ENCODE results near the gene SREBF1.

Gene SREBF1

DNA sequence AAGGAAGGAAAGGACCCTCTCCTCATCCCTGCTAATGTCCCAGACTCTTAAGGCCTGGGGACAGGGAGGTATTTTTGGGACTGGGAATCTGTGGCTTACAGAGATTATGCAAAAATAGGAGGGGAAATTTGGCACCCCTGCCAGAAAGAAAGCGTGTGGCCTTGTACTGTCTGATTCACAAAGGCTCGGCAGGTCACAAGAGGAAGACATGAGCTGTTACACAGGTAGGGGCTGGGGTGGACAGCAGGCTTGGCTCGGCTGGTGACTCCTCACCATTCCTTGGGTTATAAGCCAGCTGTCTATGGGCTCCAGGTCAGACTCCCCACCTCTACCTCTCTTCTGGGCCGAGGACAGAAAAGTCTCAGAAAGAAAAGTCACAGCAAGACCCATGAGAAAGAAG is 20.7 kb upstream of the SREBF1 start:
- DNase-seq (ENCODE audit: low spot score), result no peak

- no peak for DNase-seq (ENCODE audit: low spot score)
These were observed 19.6 kb upstream of the SREBF1 start for GRCh38 chr17:17856386-17856785.

GRCh38 chr17:17855976-17856375 is 19.2 kb upstream of the SREBF1 start:
- DNase-seq (ENCODE audit: low spot score), result no peak

- no peak for DNase-seq (ENCODE audit: low spot score)
These were observed 17.1 kb upstream of the SREBF1 start for GRCh38 chr17:17853811-17854447.

GRCh38 chr17:17852930-17853329 is 16.1 kb upstream of the SREBF1 start:
- DNase-seq (ENCODE audit: low spot score), result no peak

DNA sequence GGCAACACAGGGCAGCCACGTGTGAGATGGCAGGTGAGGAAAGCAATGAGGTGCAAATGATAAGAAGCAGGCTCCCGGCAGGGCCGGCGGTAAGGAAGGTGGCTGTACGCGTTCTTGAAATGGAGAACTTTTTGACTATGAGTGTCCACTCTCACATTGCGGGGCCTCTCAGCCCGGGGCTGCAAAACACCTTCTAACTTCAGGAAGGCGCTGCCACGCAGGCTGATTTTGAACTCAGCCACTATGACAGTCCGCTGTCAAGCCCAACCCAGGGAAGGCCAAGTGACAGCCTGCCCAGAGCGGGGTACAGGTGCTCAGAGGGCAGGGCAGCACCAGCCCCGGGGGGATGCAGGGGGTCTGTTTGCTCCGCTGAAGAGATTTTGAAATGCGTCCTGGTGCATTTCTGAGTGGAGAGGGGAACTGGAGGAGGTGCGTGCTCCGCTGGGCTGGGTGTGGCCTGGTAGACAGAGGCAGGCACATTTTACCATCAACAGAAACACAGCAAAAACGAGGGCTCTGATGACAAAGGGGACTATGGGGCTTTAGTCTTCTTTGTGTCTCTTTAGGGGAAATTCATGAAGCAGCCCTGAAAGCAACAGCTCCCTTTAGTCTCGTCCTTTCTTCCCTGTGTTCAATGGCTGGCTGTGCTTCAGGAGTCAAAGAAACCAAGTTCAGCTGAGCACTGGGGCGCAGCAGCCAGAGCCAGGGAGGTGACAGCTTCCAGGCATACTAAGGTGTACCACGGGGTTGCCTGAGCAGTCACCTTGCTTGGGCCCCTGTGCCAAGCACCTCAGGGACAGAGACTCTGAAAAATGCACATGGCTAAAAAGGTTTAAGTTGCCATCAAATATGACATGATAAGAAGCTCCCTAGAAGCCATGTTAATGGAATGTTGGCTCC is 14.6 kb upstream of the SREBF1 start:
- DNase-seq (ENCODE audit: low spot score), result no peak

- no peak for DNase-seq (ENCODE audit: low spot score)
These were observed 13.1 kb upstream of the SREBF1 start for GRCh38 chr17:17849845-17850373.

DNA sequence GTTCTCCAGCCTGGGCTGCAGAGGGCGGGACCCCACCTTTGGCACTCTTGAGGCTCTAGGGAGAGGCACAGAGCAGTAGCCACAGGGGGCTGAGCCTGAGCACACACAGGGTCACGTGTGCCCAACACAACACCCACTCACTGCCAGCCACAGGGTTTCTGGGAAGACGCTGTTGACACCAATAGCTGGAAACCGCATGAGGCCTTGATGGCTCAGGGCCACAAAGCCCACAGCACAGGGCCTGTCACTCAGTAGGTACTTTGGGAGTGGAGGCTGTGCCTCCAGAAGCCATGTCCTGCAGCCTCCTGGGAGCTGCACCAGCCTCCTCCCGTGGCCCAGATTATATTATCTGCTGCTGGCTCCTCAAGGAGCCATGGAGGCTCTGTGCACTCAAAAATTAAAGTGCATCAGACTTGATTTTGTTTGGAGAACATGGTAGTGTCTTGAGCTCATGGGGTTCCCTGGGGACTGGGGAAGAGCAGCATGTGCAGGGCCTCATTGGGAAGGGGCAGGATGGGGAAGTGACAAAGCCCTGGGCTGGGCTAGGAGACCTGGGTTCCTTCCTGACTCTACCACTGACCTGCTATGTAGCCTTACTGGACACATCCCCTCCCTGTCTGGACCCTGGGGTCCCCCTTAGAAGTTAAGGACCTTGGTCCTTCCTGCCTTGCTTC is 12.5 kb upstream of the SREBF1 start:
- no peak for DNase-seq (ENCODE audit: low spot score)

GRCh38 chr17:17848311-17849082 is 11.7 kb upstream of the SREBF1 start:
- DNase-seq (ENCODE audit: low spot score), result no peak

GRCh38 chr17:17847726-17848125 is 10.9 kb upstream of the SREBF1 start:
- DNase-seq (ENCODE audit: low spot score), result no peak

DNA sequence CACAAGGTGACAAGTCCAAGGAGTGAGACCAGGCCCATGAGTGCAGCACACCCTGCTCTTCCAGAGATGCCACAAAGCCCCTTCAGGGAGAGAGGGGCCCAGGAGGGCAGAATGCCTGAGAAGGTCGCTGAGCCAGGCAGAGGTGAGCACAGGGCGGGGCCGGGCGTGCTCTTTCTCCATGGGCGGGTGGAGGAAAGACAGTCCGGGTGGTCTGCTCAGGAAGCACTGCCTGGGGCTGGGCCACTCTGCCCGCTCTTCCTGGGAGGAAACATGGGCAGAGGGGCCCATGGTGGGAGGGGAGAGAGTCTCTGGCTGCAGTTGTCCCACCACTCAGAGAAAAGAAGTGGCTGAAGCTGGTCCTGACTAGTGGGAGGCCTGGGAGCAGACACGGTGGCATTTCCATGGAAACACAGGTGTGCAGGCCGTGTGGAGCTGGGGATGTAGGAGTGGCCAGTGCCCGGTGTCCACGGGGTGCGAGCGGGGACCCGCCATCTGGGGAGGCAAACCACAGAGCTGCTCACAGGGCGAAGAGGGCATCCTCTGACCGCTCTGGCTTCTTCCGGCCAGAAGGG is 10.4 kb upstream of the SREBF1 start:
- DNase-seq (ENCODE audit: low spot score), result no peak

DNA sequence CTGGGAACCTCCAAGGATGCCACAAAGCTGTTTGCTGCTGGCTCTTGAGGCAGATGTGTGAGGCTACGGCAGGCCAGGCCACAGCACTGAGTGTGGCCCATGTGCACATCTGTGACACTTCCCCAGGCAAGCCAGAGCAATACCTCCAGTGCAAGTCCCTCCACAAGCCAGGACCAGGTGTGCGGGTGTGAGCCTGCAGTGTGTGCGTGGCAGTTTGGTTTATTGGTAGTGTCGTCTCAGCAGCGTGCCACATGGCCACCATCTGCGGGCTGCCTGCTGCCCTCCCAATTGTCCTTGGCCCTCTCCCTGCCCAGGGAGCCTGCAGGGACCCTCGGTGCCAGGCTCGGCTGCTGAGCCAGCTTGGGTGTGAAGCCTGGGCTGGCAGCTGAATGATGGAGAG is 9.9 kb upstream of the SREBF1 start:
- no peak for DNase-seq (ENCODE audit: low spot score)

GRCh38 chr17:17846003-17846402 is 9.2 kb upstream of the SREBF1 start:
- no peak for DNase-seq (ENCODE audit: low spot score)

DNA sequence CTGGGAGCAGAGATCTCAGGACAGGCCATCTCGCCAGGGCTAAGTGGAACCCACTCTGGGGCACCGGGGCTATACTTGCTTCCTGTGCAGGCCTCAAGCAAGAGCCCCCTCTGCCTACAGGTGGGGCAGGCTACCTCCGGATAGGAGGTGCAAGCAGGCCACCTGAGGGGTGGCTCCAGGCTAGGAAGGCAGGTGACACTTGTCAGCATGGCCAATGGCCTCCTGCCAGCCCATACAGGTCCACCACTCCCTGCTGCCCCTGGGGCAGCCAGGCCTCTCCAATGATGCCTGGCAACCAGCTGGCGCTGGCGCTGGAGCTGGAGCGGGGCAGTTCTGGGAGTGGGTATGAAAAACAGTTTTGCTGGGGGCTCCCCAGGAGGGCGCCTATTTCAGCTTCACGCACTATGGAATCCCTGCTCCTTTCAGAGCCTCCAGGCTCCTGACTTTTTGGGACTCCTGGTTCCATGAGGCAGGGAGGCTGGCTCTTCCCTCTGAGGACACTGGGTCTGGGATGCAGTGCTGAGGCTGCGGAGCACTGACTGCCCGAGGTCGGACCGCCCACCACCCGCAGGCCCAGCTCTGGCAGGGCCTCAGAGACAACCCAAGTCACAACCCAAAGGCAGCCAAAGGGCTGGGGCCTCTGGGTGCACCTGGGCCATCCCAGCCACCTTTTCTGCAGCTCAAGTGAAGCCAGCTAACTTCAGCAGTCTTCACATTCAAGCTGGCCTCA is 8.4 kb upstream of the SREBF1 start:
- no peak for DNase-seq (ENCODE audit: low spot score)

- no peak for DNase-seq (ENCODE audit: low spot score)
These were observed 7.7 kb upstream of the SREBF1 start for GRCh38 chr17:17844500-17844899.

- DNase-seq (ENCODE audit: low spot score), result no peak
These were observed 7.3 kb upstream of the SREBF1 start for GRCh38 chr17:17844079-17844478.

DNA sequence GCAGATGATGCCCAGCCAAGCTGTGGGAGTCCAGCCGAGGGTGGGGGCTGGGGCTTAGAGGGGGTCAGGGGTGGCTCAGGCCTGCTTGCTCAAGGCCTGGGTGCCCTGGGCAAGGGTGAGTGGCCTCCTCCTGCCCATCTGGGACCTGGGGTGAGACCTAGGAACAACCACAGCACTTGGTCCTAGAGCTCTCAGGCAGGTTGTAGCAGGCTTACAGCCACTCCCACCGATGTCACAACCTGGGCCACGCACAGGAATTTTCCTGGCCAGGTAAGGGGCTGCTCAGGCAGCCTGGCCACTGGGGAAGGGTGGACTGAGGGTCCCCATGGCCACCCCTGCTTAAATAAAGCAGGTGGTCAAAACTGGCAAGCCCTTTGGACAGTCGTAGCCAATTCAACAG is 6.3 kb upstream of the SREBF1 start:
- no peak for DNase-seq (ENCODE audit: low spot score)

DNA sequence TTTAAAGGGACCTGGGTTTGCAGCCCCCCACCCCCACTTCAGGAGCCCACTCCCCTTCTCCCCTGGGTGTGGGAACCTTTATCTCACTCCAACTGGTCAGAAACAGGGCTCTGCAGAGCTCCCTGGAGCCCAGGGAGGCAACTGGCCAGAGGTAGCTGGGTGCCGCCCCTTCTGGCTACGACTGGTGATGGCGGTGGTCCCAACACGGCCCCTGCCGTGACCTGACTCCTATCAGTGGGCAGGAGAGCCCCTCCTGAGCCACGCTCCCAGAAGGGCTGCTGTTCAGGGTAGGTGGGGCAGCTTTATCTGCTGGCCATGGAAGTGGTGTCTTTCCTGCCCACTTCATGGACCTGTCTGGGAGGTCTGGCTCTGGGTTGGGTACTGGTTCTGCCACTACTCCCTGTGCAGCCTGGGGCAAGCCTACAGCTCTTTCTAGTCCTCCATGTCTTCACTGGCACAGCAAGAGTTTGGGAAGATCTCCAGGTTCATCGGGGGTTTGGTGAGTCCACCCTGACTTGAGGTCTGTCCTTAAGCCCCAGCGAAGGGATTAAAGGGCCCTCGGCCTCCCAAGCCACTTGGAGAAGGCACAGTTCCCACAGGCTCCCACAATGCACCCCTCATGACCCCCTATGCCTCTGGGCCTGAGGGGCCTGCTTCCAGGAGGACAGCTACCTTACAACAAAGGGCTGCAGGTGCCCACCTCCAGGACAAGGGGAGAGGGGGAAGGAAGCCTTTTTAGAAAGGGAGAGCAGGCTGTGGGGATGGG is 5.5 kb upstream of the SREBF1 start:
- DNase-seq (ENCODE audit: low spot score), result no peak

DNA sequence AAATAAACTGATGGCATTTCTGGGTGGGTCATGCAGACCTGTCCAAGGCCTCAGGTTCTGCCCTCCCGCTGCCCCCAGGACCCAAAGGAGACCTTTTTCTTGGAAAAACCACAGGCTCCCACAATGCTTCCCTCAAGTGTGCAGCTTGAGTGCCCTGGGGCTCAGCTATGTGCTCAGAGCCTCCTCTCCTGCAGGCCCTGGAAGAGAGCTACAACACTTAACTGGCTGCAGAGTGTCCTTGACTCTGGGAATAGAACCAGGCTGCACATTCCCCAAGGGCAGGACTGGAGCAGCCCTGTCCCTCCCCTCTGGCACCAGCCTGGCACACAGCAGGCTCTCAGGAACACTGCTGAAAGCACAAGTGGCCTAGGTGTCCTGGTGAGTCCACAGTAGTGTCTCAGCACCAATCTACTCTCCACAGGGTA is 4.8 kb upstream of the SREBF1 start:
- no peak for DNase-seq (ENCODE audit: low spot score)

All from hepatic stellate cell (primary cell).